HepG2 (cell line): ENCODE results near the gene TMEM130. TPM values are rescaled to one million over a fixed set of nuclear protein-coding genes. Genes with fewer than 3 reads are reported as not detected.
A peak's percentile ranks its signal among the peaks of the same experiment; 100 is the strongest.

Experiments used
- ATAC-seq: fragments of 200-7000 bp; cut with Tn5 transposase; 3 replicates; pipeline ENCODE4 v1.9.1; 2020; ENCODE audit warnings: mild to moderate bottlenecking, moderate library complexity
- BruUV-seq: library from RNA; stranded (reverse); fragments of 400-500 nt; replicated peaks from 2 replicates; lab custom pipeline; 2021; lab: Mats Ljungman, UMichigan
- CTCF ChIA-PET: fragments of 300-600 bp; formaldehyde crosslinking; extraction: SDS; loops from one replicate; lab custom pipeline; 2021; ENCODE audit warnings: low total read pairs, inconsistent platforms, low intra/inter-chr PET ratio; lab: Yijun Ruan, JAX
- POLR2A ChIA-PET: fragments of 350-600 bp; sonication (Branson Sonifier 250); formaldehyde crosslinking; loops from one replicate; lab custom pipeline; 2020; ENCODE audit warnings: antibody characterized with exemption, inconsistent platforms; lab: Yijun Ruan, JAX
- DNase-seq: peaks from one replicate; pipeline ENCODE4 v3.0.0-alpha.2; 2015; ENCODE audit warnings: low spot score
- FAIRE-seq: peaks from 3 replicates; lab custom pipeline; 2011; peaks lifted over from hg19 to GRCh38; lab: Jason Lieb, UNC
- H2AFZ ChIP-seq: one replicate; pipeline ENCODE4 v1.6.1; 2011; ENCODE audit warnings: low read length, inconsistent platforms
- H3K27ac ChIP-seq: fragments of 300-600 bp; 3 replicates; pipeline ENCODE4 v1.8.0; 2011; ENCODE audit warnings: mixed run types, mild to moderate bottlenecking, mixed read lengths, low read length, inconsistent platforms; ENCODE audit not compliant: insufficient read depth; ENCODE audit errors: extremely low read length
- H3K27me3 ChIP-seq, 2 experiments: fragments of 200-600 bp in 1 of 2; 2 replicates in 1 of 2; 3 replicates in 1 of 2; pipeline versions ENCODE4 v1.6.0 to v1.8.0; 2011; ENCODE audit warnings: low read length in 2 of 2, mild to moderate bottlenecking in 2 of 2, moderate library complexity in 2 of 2, inconsistent platforms in 1 of 2; ENCODE audit not compliant: insufficient read depth in 2 of 2, control insufficient read depth in 1 of 2
- H3K36me3 ChIP-seq, 2 experiments: fragments of 200-600 bp in 1 of 2; replicated peaks in 1 of 2; 2 replicates in 1 of 2; 3 replicates in 1 of 2; pipeline versions ENCODE4 v1.5.1 to v1.8.0; 2011; ENCODE audit warnings: low read length in 2 of 2, inconsistent platforms in 1 of 2; ENCODE audit not compliant: insufficient read depth in 2 of 2, control insufficient read depth in 1 of 2
- H3K4me1 ChIP-seq: 2 replicates; pipeline ENCODE4 v1.5.1; 2012; ENCODE audit warnings: low read length, inconsistent platforms; ENCODE audit not compliant: insufficient read depth
- H3K4me2 ChIP-seq: 2 replicates; pipeline ENCODE4 v1.6.0; 2011; ENCODE audit warnings: low read depth, low read length, inconsistent platforms
- H3K4me3 ChIP-seq, 3 experiments: fragments of 200-600 bp in 1 of 3; sonication (generic), shearing (Covaris generic) in 1 of 3; replicated peaks in 1 of 3; 2 replicates each; pipeline ENCODE4 v1.5.1; 2011 to 2016; ENCODE audit warnings: low read length in 3 of 3, inconsistent platforms in 2 of 3, low read depth in 2 of 3, mild to moderate bottlenecking in 2 of 3, control low read depth in 1 of 3, mixed read lengths in 1 of 3; ENCODE audit not compliant: insufficient read depth in 1 of 3
- H3K79me2 ChIP-seq: one replicate; pipeline ENCODE4 v1.6.1; 2011; ENCODE audit warnings: low read length, inconsistent platforms; ENCODE audit not compliant: insufficient read depth
- H3K9ac ChIP-seq: 2 replicates; pipeline ENCODE4 v1.6.0; 2011; ENCODE audit warnings: mild to moderate bottlenecking, low read depth, low read length, inconsistent platforms; ENCODE audit not compliant: insufficient read depth
- H3K9me3 ChIP-seq: 2 replicates; pipeline ENCODE4 v1.5.1; 2012; ENCODE audit warnings: mild to moderate bottlenecking, low read length
- H4K20me1 ChIP-seq: 2 replicates; pipeline ENCODE4 v1.6.0; 2011; ENCODE audit warnings: inconsistent platforms, mild to moderate bottlenecking, low read length, moderate library complexity; ENCODE audit not compliant: insufficient read depth
- ATF4 ChIP-seq, 2 experiments: fragments of 450-650 bp in 1 of 2; sonication (generic) in 1 of 2; formaldehyde crosslinking; IDR thresholded peaks; 2 replicates each; pipeline versions ENCODE4 v1.5.0 to v1.8.0; 2020 to 2022; ENCODE audit warnings: mild to moderate bottlenecking in 1 of 2, missing genetic modification reagents in 1 of 2
- ATF7-NPFF ChIP-seq: sonication (generic); formaldehyde crosslinking; IDR thresholded peaks from 2 replicates; pipeline ENCODE4 v1.8.1; 2023; ENCODE audit warnings: mild to moderate bottlenecking, low read depth, missing genetic modification reagents, moderate library complexity
- GTF2F1 ChIP-seq: fragments of 150-350 bp; IDR thresholded peaks from 2 replicates; pipeline ENCODE4 v1.6.1; 2014; ENCODE audit warnings: low read length
- HOXD1 ChIP-seq: sonication (generic); formaldehyde crosslinking; IDR thresholded peaks from 2 replicates; pipeline ENCODE4 v1.5.0; 2020; ENCODE audit warnings: missing genetic modification reagents
- NFIB ChIP-seq: sonication (generic); formaldehyde crosslinking; IDR thresholded peaks from 2 replicates; pipeline ENCODE4 v1.9.0; 2021; ENCODE audit warnings: missing genetic modification reagents, mild to moderate bottlenecking, borderline replicate concordance
- NFKB2 ChIP-seq: sonication (generic); formaldehyde crosslinking; IDR thresholded peaks from 2 replicates; pipeline ENCODE4 v1.4.0; 2020; ENCODE audit warnings: missing genetic modification reagents, borderline replicate concordance
- ZNF124 ChIP-seq: sonication (generic); formaldehyde crosslinking; IDR thresholded peaks from 2 replicates; pipeline ENCODE4 v1.4.0; 2020; ENCODE audit warnings: missing genetic modification reagents
- ZNF446 ChIP-seq: sonication (generic); formaldehyde crosslinking; IDR thresholded peaks from 2 replicates; pipeline ENCODE4 v1.5.0; 2020; ENCODE audit warnings: mild to moderate bottlenecking, missing genetic modification reagents
- ZNF564 ChIP-seq: sonication (generic); formaldehyde crosslinking; IDR thresholded peaks from 2 replicates; pipeline ENCODE4 v1.8.1; 2023; ENCODE audit warnings: mild to moderate bottlenecking, missing genetic modification reagents
- ZNF790 ChIP-seq: sonication (generic); formaldehyde crosslinking; IDR thresholded peaks from 2 replicates; pipeline ENCODE4 v1.8.0; 2022; ENCODE audit warnings: missing genetic modification reagents, mild to moderate bottlenecking, borderline replicate concordance
- WGBS: methylation state at CpG from one replicate; pipeline ENCODE4 v1.1.6; 2017; ENCODE audit warnings: low lambda C conversion rate; 5-methylcytosine and 5-hydroxymethylcytosine counted together
- in situ Hi-C: cut with HindIII; loops from 2 replicates; pipeline ENCODE4 v1.10.0; 2017; ENCODE audit warnings: low pct_unique_long_range_greater_than_20kb; ENCODE audit not compliant: extremely low pct_ligation_motif_present
- intact Hi-C: fragments of 100-400 bp; cut with micrococcal nuclease; formaldehyde crosslinking; loops from one replicate; pipeline ENCODE4 v1.10.0; 2022; ENCODE audit not compliant: unreplicated experiment
- polyA plus RNA-seq, 8 experiments: library from polyadenylated mRNA; depleted of rRNA in 3 of 8; stranded (reverse) in 7 of 8; unstranded in 1 of 8; fragments of >200 nt; fragmentation: Illumina TruSeq in 4 of 8; extraction: Trizol in 4 of 8; gene quantifications; 2 replicates each; pipeline versions ENCODE4 v1.2.1 to v1.2.3, GENCODE V29; 2011 to 2016; ENCODE audit warnings: low read depth in 4 of 8, missing spikeins in 1 of 8, mixed read lengths in 1 of 8; ENCODE audit not compliant: insufficient read depth in 1 of 8
- total RNA-seq, 5 experiments: library from RNA; depleted of rRNA; stranded (reverse); fragments of >200 nt; fragmentation: Illumina TruSeq; extraction: Trizol; gene quantifications; 2 replicates each; pipeline ENCODE4 v1.2.3, GENCODE V29; 2016; ENCODE audit warnings: low read depth in 1 of 5
- TF ChIP-seq, protein P1 (sequence below), 2 experiments: fragments of 450-650 bp in 1 of 2; sonication (generic) in 1 of 2; formaldehyde crosslinking in 1 of 2; IDR thresholded peaks; 2 replicates each; pipeline versions ENCODE4 v1.6.1 to v1.8.0; 2016 to 2022; ENCODE audit warnings: antibody characterized with exemption in 1 of 2, mild to moderate bottlenecking in 1 of 2, missing genetic modification reagents in 1 of 2
- TF ChIP-seq, protein P2 (sequence below): sonication (generic); formaldehyde crosslinking; IDR thresholded peaks from 2 replicates; pipeline ENCODE4 v1.4.0; 2020; ENCODE audit warnings: mild to moderate bottlenecking, missing genetic modification reagents, borderline replicate concordance

TMEM130 gene
- total and polyA plus RNA-seq, 2 of the 13 experiments (the other 11 are each of a cell fraction or from before 2014, with no cell fraction given): not detected

- in situ Hi-C loops (no loop called here), intact Hi-C loops (loop anchor here (2.0 kb wide), 1 partner anchor 43 kb away; no protein-coding TSS in a partner anchor)
- Histone ChIP-seq H3K36me3 (peaks cover 14 to 38% of the 10 kb centered on the region in 2 experiments), H3K4me2 (peak overlapping the region; percentile 93), H3K9me3 (no peaks in the 10 kb centered on the region), H3K79me2 (peaks cover 25% of the 10 kb centered on the region), H3K9ac (peak overlapping the region; percentile 95), H2AFZ (no peak overlapping the region), H3K4me3 (peak overlapping the region; percentile 89 to 100 (median 97); a peak in 5 of 6 replicates), H3K4me1 (peaks cover 40% of the 10 kb centered on the region), H3K27me3 (peaks cover 1 to 9% of the 10 kb centered on the region in 2 experiments; a peak in 2 of 5 replicates), H3K27ac (peak overlapping the region; percentile 87), H4K20me1 (peaks cover 4% of the 10 kb centered on the region; the same call in 1 of the 2 replicates)
- ChIA-PET POLR2A (interaction anchor here (2.8 kb wide), 1 partner anchor 462 kb away, joined by 11 read pairs; no protein-coding TSS in a partner anchor), CTCF (no interaction called here)
- DNase-seq (no peak), FAIRE-seq (no peak), ATAC-seq (no peak)
- 66% methylated on average over 6 of the region's 9 CpGs for WGBS
- no TSS peak for BruUV-seq
- TF ChIP-seq ZNF564 (no peak), GTF2F1 (no peak), ZNF124 (CRISPR knock-in tag) (no peak), NFKB2 (CRISPR knock-in tag) (no peak), ZNF446 (no peak), ATF7-NPFF (CRISPR knock-in tag) (no peak), NFIB (CRISPR knock-in tag) (no peak), ZNF790 (CRISPR knock-in tag) (no peak), HOXD1 (CRISPR knock-in tag) (no peak), ATF4 (CRISPR knock-in tag; IDR thresholded peaks at IDR 0.05) (peak in 1 of 2 experiments; percentile 3; a peak in 1 of 4 replicates)
- TF ChIP-seq, protein P1, sequence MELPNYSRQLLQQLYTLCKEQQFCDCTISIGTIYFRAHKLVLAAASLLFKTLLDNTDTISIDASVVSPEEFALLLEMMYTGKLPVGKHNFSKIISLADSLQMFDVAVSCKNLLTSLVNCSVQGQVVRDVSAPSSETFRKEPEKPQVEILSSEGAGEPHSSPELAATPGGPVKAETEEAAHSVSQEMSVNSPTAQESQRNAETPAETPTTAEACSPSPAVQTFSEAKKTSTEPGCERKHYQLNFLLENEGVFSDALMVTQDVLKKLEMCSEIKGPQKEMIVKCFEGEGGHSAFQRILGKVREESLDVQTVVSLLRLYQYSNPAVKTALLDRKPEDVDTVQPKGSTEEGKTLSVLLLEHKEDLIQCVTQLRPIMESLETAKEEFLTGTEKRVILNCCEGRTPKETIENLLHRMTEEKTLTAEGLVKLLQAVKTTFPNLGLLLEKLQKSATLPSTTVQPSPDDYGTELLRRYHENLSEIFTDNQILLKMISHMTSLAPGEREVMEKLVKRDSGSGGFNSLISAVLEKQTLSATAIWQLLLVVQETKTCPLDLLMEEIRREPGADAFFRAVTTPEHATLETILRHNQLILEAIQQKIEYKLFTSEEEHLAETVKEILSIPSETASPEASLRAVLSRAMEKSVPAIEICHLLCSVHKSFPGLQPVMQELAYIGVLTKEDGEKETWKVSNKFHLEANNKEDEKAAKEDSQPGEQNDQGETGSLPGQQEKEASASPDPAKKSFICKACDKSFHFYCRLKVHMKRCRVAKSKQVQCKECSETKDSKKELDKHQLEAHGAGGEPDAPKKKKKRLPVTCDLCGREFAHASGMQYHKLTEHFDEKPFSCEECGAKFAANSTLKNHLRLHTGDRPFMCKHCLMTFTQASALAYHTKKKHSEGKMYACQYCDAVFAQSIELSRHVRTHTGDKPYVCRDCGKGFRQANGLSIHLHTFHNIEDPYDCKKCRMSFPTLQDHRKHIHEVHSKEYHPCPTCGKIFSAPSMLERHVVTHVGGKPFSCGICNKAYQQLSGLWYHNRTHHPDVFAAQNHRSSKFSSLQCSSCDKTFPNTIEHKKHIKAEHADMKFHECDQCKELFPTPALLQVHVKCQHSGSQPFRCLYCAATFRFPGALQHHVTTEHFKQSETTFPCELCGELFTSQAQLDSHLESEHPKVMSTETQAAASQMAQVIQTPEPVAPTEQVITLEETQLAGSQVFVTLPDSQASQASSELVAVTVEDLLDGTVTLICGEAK (IDR thresholded peaks at IDR 0.05): no peak
- TF ChIP-seq, protein P1 (CRISPR knock-in tag; IDR thresholded peaks at IDR 0.05): peak; percentile 2; the same call in 1 of the 2 replicates
- TF ChIP-seq, protein P2, sequence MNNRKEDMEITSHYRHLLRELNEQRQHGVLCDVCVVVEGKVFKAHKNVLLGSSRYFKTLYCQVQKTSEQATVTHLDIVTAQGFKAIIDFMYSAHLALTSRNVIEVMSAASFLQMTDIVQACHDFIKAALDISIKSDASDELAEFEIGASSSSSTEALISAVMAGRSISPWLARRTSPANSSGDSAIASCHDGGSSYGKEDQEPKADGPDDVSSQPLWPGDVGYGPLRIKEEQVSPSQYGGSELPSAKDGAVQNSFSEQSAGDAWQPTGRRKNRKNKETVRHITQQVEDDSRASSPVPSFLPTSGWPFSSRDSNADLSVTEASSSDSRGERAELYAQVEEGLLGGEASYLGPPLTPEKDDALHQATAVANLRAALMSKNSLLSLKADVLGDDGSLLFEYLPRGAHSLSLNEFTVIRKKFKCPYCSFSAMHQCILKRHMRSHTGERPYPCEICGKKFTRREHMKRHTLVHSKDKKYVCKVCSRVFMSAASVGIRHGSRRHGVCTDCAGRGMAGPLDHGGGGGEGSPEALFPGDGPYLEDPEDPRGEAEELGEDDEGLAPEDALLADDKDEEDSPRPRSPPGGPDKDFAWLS: no peak
Observed at GRCh38 chr7:98879979-98880315, 10.1 kb upstream of the TMEM130 start.
